ENCODE data around the gene DCAF7.

The DCAF7 gene

GRCh38 chr17:63629627-63630026, 79.3 kb downstream of the DCAF7 start:
- no peak for DNase-seq (ENCODE audit: low read depth)

- no peak for DNase-seq (ENCODE audit: low read depth)
Measured at GRCh38 chr17:63631062-63631461, 80.8 kb downstream of the DCAF7 start.

DNA sequence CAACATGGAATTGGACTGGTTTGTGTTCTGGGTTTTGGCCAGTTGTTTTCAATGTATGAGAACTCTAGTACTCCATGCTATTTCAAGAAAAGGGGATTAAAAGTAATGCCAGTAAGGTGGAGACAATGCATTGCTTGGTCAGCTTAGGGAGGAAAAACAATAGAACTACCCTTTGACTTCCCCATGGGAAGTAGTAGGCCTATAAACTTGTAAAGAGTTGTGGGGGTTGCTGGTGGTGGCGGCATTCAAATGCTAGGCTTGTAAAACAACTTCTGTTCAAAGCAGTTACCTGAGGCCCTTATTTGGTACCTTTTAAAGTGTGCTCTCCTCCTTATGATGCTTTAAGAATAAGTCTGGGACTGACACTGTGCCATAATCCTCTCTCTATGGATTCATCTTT, 81.3 kb downstream of the DCAF7 start:
- DNase-seq (ENCODE audit: low read depth), result no peak

GRCh38 chr17:63633742-63634141, 83.5 kb downstream of the DCAF7 start:
- no peak for DNase-seq (ENCODE audit: low read depth)

DNA sequence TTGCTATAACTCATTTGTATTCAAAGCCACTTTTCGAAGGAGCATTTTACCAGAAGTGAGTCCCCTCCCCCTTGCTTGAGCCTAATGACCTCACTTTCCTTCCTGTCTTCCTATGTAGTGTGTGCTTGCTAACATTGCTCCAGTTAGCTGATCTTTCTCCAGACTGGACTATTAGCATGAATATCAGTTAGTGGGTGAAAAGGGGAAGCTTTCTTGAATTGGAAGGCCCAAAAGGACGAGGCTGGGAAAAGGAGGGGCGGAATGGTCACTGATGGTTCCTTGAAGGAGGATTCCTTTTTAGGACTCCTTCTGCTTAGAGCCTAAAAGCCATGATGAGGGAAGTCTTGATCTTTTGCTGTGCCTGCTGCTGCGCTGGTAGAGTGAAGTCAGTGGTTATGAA, 83.9 kb downstream of the DCAF7 start:
- no peak for DNase-seq (ENCODE audit: low read depth)

GRCh38 chr17:63634816-63635215, 84.5 kb downstream of the DCAF7 start:
- DNase-seq (ENCODE audit: low read depth), result no peak

- no peak for DNase-seq (ENCODE audit: low read depth)
Measured at GRCh38 chr17:63635290-63635689, 85.0 kb downstream of the DCAF7 start.

DNA sequence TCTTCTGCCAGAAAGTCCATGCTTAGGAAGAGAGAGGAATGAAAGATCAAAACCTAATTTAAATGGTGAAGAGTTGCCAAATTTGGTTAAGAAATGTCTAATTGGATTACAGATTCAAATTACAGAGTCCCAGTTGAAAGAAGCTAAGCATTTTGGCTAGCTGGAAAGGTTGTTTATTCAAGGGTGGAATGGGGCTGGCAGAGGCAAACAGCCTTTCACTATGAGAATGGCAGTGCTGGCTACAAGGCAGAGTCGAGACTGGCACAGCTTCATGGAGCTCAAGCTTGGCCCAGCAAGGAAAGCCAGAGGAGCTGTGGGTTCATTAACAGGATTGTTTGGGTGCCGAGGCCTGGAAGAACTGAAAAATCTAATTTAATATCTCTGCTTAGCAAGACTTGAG, 85.5 kb downstream of the DCAF7 start:
- no peak for DNase-seq (ENCODE audit: low read depth)

DNA sequence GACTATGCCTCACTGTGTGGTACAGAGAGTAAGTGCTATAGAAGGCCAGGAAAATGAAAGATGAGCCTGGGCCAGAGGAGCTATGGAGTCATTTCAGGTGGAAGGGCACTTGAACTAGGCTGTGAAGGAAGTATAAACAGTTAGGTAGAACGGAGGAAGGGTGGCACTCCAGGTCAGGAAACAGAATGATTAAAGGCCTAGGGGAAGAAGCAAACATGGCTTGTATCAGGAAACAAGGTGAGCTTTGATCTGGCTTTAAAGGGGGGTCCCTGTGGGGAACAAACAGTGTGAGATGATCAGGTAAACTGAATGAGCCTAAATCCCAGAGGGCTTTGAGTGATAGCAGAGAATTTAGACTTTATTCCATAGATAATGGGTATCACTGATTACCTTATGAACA, 88.8 kb downstream of the DCAF7 start:
- DNase-seq (ENCODE audit: low read depth), result no peak

GRCh38 chr17:63640038-63640437, 89.8 kb downstream of the DCAF7 start:
- DNase-seq (ENCODE audit: low read depth), result no peak

DNA sequence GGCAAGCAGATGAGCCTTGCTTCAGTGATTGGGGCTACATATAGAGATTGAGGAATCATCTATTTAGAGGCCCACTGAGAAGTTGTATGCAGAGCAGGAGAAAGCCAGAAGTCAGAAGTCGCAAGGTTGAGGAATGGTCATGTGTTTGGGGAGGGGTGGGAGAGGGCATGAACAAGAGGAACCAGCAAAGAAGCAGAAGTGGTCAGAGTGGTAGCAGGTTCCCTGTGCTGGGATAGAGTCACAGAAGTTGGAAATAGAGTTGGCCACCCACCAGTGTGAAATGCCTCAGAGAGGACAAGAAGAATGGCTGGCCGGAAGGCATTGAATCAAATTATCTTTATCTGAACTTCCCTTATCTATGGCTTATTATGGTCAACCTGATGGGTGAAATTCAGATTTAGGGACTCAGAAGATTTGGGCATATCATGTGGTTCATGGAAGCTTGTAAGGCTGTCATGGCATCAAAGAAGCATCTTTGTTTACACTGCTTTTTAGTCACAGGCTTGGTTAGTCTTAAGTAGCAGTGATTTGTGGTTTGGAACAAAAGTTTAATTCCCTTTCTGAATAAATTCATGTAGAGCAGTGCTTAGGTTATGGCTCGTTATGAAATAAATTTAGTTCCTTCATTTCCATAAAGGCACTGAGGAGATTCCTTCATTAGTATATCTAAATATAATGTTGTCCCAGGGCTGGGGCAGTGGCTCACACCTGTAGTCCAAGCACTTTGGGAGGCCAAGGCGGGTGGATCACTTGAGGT, 91.6 kb downstream of the DCAF7 start:
- DNase-seq (ENCODE audit: low read depth), result no peak
